WERI-Rb-1 (cell line): ENCODE results near the gene SSBP3.

ENCODE experiments used
- DNase-seq: peaks from one replicate; pipeline ENCODE4 v3.0.0-alpha.2; 2020
- H3K27ac ChIP-seq: fragments of 250-450 bp; sonication (Bioruptor Pico); 2 replicates; pipeline ENCODE4 v1.5.1; 2020; ENCODE audit warnings: mild to moderate bottlenecking, moderate library complexity
- H3K27me3 ChIP-seq: fragments of 250-450 bp; sonication (Bioruptor Pico); 2 replicates; pipeline ENCODE4 v1.5.1; 2021; ENCODE audit warnings: mild to moderate bottlenecking, low read depth, moderate library complexity; ENCODE audit not compliant: insufficient read depth, severe bottlenecking
- H3K36me3 ChIP-seq: fragments of 250-450 bp; sonication (Bioruptor Pico); 2 replicates; pipeline ENCODE4 v1.5.1; 2020; ENCODE audit warnings: mild to moderate bottlenecking, moderate library complexity
- H3K4me3 ChIP-seq: 2 replicates; pipeline ENCODE4 v1.5.1; 2011; ENCODE audit warnings: low read depth, mild to moderate bottlenecking, control low read depth, low read length
- H3K9me3 ChIP-seq: fragments of 250-450 bp; sonication (Bioruptor Pico); 2 replicates; pipeline ENCODE4 v1.5.1; 2021; ENCODE audit warnings: mild to moderate bottlenecking, moderate library complexity; ENCODE audit not compliant: severe bottlenecking
- CTCF ChIP-seq: IDR thresholded peaks from 2 replicates; pipeline ENCODE4 v1.5.1; 2011; ENCODE audit warnings: low read depth, mild to moderate bottlenecking, control low read depth, inconsistent platforms, low read length

Gene SSBP3

GRCh38 chr1:54304518-54304917, 101.7 kb downstream of the SSBP3 start:
- no peaks in the 10 kb centered on the region for H3K9me3 ChIP-seq
- no peak for DNase-seq

GRCh38 chr1:54302951-54303843, 103.0 kb downstream of the SSBP3 start:
- no peak for DNase-seq
- Histone ChIP-seq H3K4me3 (no peak overlapping the region), H3K27ac (peak overlapping the region; percentile 94), H3K36me3 (peaks cover 20% of the 10 kb centered on the region), H3K9me3 (no peaks in the 10 kb centered on the region), H3K27me3 (no peaks in the 10 kb centered on the region)
- no peak for TF ChIP-seq CTCF

More at GRCh38 chr1:54304518-54304917, 101.7 kb downstream of the SSBP3 start:
- H3K4me3 ChIP-seq, result no peak overlapping the region
- no peaks in the 10 kb centered on the region for H3K27me3 ChIP-seq
- peak overlapping the region; percentile 11; the same call in 1 of the 2 replicates for H3K27ac ChIP-seq
- H3K36me3 ChIP-seq, result peaks cover 26% of the 10 kb centered on the region
- no peak for TF ChIP-seq CTCF

- no peaks in the 10 kb centered on the region for H3K9me3 ChIP-seq
Measured at GRCh38 chr1:54302549-54302948, 103.6 kb downstream of the SSBP3 start.

GRCh38 chr1:54301497-54301896, 104.7 kb downstream of the SSBP3 start:
- Histone ChIP-seq H3K4me3 (peak overlapping the region; percentile 1; the same call in 1 of the 2 replicates), H3K9me3 (no peaks in the 10 kb centered on the region), H3K27ac (peak overlapping the region; percentile 94), H3K27me3 (no peaks in the 10 kb centered on the region), H3K36me3 (peaks cover 13% of the 10 kb centered on the region)
- DNase-seq, result peak; percentile 85
- TF ChIP-seq CTCF, result no peak

More at GRCh38 chr1:54302549-54302948, 103.6 kb downstream of the SSBP3 start:
- H3K27ac ChIP-seq, result peak overlapping the region; percentile 94
- H3K27me3 ChIP-seq, result no peaks in the 10 kb centered on the region
- no peak for DNase-seq
- H3K4me3 ChIP-seq, result no peak overlapping the region
- TF ChIP-seq CTCF, result no peak
- H3K36me3 ChIP-seq, result peaks cover 20% of the 10 kb centered on the region

GRCh38 chr1:54300401-54300800, 105.8 kb downstream of the SSBP3 start:
- Histone ChIP-seq H3K36me3 (peaks cover 16% of the 10 kb centered on the region), H3K9me3 (no peaks in the 10 kb centered on the region), H3K27me3 (no peaks in the 10 kb centered on the region), H3K4me3 (peak overlapping the region; percentile 23; the same call in 1 of the 2 replicates), H3K27ac (peak overlapping the region; percentile 94)
- DNase-seq, result peak; percentile 80
- TF ChIP-seq CTCF, result no peak
